GM23338 (cell line): ENCODE results near the gene A3GALT2. TPM values are rescaled to one million over a fixed set of nuclear protein-coding genes. Genes with fewer than 3 reads are reported as not detected.

ENCODE experiments used
- ATAC-seq: fragments of 200-7000 bp; cut with Tn5 transposase; 3 replicates; pipeline ENCODE4 v1.9.1; 2020
- DNase-seq: peaks from one replicate; pipeline ENCODE4 v3.0.0-alpha.2; 2015; ENCODE audit warnings: low spot score
- H2AFZ ChIP-seq: fragments of 200-600 bp; sonication (generic); 2 replicates; pipeline ENCODE4 v1.8.0; 2016; ENCODE audit warnings: antibody characterized with exemption, mild to moderate bottlenecking, moderate library complexity
- H3F3A ChIP-seq: fragments of 200-600 bp; sonication (generic); replicated peaks from 2 replicates; pipeline ENCODE4 v1.8.0; 2017; ENCODE audit warnings: antibody characterized with exemption, mixed run types, low read depth
- H3K27ac ChIP-seq: fragments of 200-600 bp; sonication (generic); 2 replicates; pipeline ENCODE4 v1.6.1; 2016; ENCODE audit warnings: low read depth
- H3K27me3 ChIP-seq: fragments of 200-600 bp; sonication (generic); 2 replicates; pipeline ENCODE4 v1.8.0; 2016; ENCODE audit warnings: mild to moderate bottlenecking, mixed run types, moderate library complexity; ENCODE audit not compliant: insufficient read depth
- H3K36me3 ChIP-seq: fragments of 200-600 bp; sonication (generic); 2 replicates; pipeline ENCODE4 v1.8.0; 2016; ENCODE audit warnings: mild to moderate bottlenecking; ENCODE audit not compliant: insufficient read depth
- H3K4me1 ChIP-seq: fragments of 200-600 bp; sonication (generic); 2 replicates; pipeline ENCODE4 v1.8.0; 2016; ENCODE audit warnings: mild to moderate bottlenecking, moderate library complexity; ENCODE audit not compliant: insufficient read depth
- H3K4me2 ChIP-seq: fragments of 200-600 bp; sonication (generic); 2 replicates; pipeline ENCODE4 v1.7.1; 2017; ENCODE audit warnings: mixed run types
- H3K4me3 ChIP-seq: fragments of 200-600 bp; sonication (generic); 2 replicates; pipeline ENCODE4 v1.6.1; 2016; ENCODE audit warnings: mixed run types
- H3K79me2 ChIP-seq: fragments of 200-600 bp; sonication (generic); replicated peaks from 2 replicates; pipeline ENCODE4 v1.8.0; 2017; ENCODE audit warnings: mild to moderate bottlenecking; ENCODE audit not compliant: insufficient read depth
- H3K9me2 ChIP-seq: fragments of 200-600 bp; sonication (generic); 2 replicates; pipeline ENCODE4 v1.8.0; 2017; ENCODE audit not compliant: insufficient read depth
- H4K20me1 ChIP-seq: fragments of 200-600 bp; sonication (generic); replicated peaks from 2 replicates; pipeline ENCODE4 v1.8.0; 2017; ENCODE audit warnings: mild to moderate bottlenecking; ENCODE audit not compliant: insufficient read depth
- H3K27ac Mint-ChIP-seq: 2 replicates; pipeline ENCODE4 v1.8.0; 2020; ENCODE audit warnings: inconsistent platforms, mild to moderate bottlenecking, moderate library complexity, mixed read lengths
- H3K27me3 Mint-ChIP-seq: 3 replicates; pipeline ENCODE4 v1.8.0; 2022; ENCODE audit warnings: low read depth, mild to moderate bottlenecking, moderate library complexity, mixed read lengths, inconsistent platforms; ENCODE audit not compliant: insufficient read depth, poor library complexity
- H3K36me3 Mint-ChIP-seq: 3 replicates; pipeline ENCODE4 v1.8.0; 2021; ENCODE audit warnings: low read depth, mild to moderate bottlenecking, inconsistent platforms, moderate library complexity, mixed read lengths
- H3K4me1 Mint-ChIP-seq: 3 replicates; pipeline ENCODE4 v1.8.0; 2020; ENCODE audit warnings: mild to moderate bottlenecking, inconsistent platforms, mixed read lengths
- H3K4me3 Mint-ChIP-seq: 3 replicates; pipeline ENCODE4 v1.8.0; 2021; ENCODE audit warnings: moderate library complexity, mild to moderate bottlenecking, inconsistent platforms, mixed read lengths
- H3K9me3 Mint-ChIP-seq: 3 replicates; pipeline ENCODE4 v1.8.0; 2020; ENCODE audit warnings: moderate library complexity, mild to moderate bottlenecking, inconsistent platforms, mixed read lengths
- CREB1 ChIP-seq: fragments of 250-450 bp; sonication (Bioruptor Pico); IDR thresholded peaks from 2 replicates; pipeline ENCODE4 v1.5.0; 2020; ENCODE audit warnings: low read depth, mild to moderate bottlenecking, moderate library complexity
- EZH2 ChIP-seq: fragments of 200-600 bp; sonication (generic); IDR thresholded peaks from one replicate; pipeline ENCODE4 v1.8.0; 2017; ENCODE audit warnings: antibody characterized with exemption, mild to moderate bottlenecking, low read depth; ENCODE audit not compliant: unreplicated experiment
- EZH2phosphoT487 ChIP-seq: fragments of 200-600 bp; sonication (generic); IDR thresholded peaks from one replicate; pipeline ENCODE4 v1.8.1; 2018; ENCODE audit warnings: antibody characterized with exemption; ENCODE audit not compliant: unreplicated experiment
- JUNB ChIP-seq: IDR thresholded peaks from one replicate; pipeline ENCODE4 v1.6.1; 2016; ENCODE audit warnings: antibody characterized with exemption; ENCODE audit not compliant: unreplicated experiment
- NANOG ChIP-seq: IDR thresholded peaks from 2 replicates; pipeline ENCODE4 v1.6.1; 2016; ENCODE audit warnings: antibody characterized with exemption, borderline replicate concordance
- POLR2AphosphoS5 ChIP-seq: IDR thresholded peaks from 2 replicates; pipeline ENCODE4 v1.6.1; 2016; ENCODE audit warnings: antibody characterized with exemption, low read depth
- STAT1 ChIP-seq: IDR thresholded peaks from one replicate; pipeline ENCODE4 v1.6.1; 2016; ENCODE audit warnings: antibody characterized with exemption; ENCODE audit not compliant: unreplicated experiment
- ZNF114 ChIP-seq: fragments of 250-450 bp; sonication (Bioruptor Pico); IDR thresholded peaks from 2 replicates; pipeline ENCODE4 v1.5.0; 2020; ENCODE audit warnings: mild to moderate bottlenecking, moderate library complexity
- ZNF331 ChIP-seq: fragments of 250-450 bp; sonication (Bioruptor Pico); IDR thresholded peaks from 2 replicates; pipeline ENCODE4 v1.5.0; 2020; ENCODE audit warnings: low read depth, mild to moderate bottlenecking, moderate library complexity
- polyA plus RNA-seq: library from polyadenylated mRNA; unstranded; fragments of >200 nt; fragmentation: Nextera tagmentation; extraction: Ambion mirVana; gene quantifications from 2 replicates; pipeline ENCODE4 v1.2.1, GENCODE V29; 2016
- total RNA-seq: library from RNA; depleted of rRNA; stranded (reverse); fragments of >200 nt; shearing (Covaris generic); gene quantifications from 2 replicates; pipeline ENCODE4 v1.2.3, GENCODE V29; 2014
- TF ChIP-seq, protein P1 (sequence below): IDR thresholded peaks from one replicate; pipeline ENCODE4 v1.6.1; 2018; ENCODE audit warnings: antibody characterized with exemption; ENCODE audit not compliant: unreplicated experiment
- TF ChIP-seq, protein P2 (sequence below): fragments of 250-450 bp; sonication (Bioruptor Pico); IDR thresholded peaks from 2 replicates; pipeline ENCODE4 v1.5.0; 2020; ENCODE audit warnings: mild to moderate bottlenecking, moderate library complexity

A3GALT2 gene
- total and polyA plus RNA-seq, 2 experiments from 2014 or later, result not detected

DNA sequence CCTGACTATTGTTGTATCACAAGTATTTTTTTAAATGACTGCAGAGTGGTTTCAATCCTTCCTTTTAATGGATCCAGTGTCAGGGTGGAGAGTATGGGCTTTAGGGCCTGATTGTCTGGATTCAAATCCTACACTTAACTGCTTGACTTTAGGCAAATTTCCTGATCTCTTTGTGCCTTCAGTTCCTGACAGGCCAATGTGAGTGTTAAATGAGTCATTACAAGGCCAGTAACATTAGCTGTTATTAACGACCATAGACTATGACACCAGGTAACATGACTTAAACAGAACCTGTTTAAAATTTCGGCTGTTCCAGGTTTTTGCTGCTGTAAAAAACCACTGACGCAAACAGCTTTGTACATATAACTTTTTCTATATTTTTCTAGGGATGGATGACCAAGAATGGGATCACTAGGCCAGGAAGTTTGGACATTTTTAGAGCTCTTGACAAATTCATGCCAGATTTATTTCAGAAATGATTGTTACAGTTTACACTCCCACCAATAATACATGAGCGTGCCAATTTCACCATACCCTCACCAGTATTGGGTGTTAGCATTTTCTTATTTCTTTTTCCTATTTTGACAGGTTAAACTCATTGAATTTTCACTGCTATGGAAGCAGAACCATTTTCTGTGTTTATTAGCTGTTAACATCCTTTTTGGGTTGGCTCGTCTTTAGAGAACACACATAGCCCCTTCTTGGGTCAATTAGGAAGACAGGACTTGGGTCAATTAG is 53.3 kb downstream of the A3GALT2 start:
- Mint-ChIP-seq H3K36me3 (peaks cover 12% of the 10 kb centered on the region), H3K9me3 (no peaks in the 10 kb centered on the region), H3K4me3 (no peak overlapping the region), H3K27ac (no peak overlapping the region), H3K27me3 (peaks cover 7% of the 10 kb centered on the region), H3K4me1 (peaks cover 31% of the 10 kb centered on the region)
- H3K27me3 ChIP-seq, result no peaks in the 10 kb centered on the region
- no peaks in the 10 kb centered on the region for H3K4me1 ChIP-seq
- TF ChIP-seq NANOG (no peak), CREB1 (CRISPR knock-in tag) (no peak), JUNB (no peak), ZNF114 (CRISPR knock-in tag) (no peak), EZH2phosphoT487 (no peak), ZNF331 (CRISPR knock-in tag) (no peak), POLR2AphosphoS5 (no peak), EZH2 (no peak), STAT1 (no peak)
- TF ChIP-seq, protein P1, sequence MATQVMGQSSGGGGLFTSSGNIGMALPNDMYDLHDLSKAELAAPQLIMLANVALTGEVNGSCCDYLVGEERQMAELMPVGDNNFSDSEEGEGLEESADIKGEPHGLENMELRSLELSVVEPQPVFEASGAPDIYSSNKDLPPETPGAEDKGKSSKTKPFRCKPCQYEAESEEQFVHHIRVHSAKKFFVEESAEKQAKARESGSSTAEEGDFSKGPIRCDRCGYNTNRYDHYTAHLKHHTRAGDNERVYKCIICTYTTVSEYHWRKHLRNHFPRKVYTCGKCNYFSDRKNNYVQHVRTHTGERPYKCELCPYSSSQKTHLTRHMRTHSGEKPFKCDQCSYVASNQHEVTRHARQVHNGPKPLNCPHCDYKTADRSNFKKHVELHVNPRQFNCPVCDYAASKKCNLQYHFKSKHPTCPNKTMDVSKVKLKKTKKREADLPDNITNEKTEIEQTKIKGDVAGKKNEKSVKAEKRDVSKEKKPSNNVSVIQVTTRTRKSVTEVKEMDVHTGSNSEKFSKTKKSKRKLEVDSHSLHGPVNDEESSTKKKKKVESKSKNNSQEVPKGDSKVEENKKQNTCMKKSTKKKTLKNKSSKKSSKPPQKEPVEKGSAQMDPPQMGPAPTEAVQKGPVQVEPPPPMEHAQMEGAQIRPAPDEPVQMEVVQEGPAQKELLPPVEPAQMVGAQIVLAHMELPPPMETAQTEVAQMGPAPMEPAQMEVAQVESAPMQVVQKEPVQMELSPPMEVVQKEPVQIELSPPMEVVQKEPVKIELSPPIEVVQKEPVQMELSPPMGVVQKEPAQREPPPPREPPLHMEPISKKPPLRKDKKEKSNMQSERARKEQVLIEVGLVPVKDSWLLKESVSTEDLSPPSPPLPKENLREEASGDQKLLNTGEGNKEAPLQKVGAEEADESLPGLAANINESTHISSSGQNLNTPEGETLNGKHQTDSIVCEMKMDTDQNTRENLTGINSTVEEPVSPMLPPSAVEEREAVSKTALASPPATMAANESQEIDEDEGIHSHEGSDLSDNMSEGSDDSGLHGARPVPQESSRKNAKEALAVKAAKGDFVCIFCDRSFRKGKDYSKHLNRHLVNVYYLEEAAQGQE, result no peak
- TF ChIP-seq, protein P2, sequence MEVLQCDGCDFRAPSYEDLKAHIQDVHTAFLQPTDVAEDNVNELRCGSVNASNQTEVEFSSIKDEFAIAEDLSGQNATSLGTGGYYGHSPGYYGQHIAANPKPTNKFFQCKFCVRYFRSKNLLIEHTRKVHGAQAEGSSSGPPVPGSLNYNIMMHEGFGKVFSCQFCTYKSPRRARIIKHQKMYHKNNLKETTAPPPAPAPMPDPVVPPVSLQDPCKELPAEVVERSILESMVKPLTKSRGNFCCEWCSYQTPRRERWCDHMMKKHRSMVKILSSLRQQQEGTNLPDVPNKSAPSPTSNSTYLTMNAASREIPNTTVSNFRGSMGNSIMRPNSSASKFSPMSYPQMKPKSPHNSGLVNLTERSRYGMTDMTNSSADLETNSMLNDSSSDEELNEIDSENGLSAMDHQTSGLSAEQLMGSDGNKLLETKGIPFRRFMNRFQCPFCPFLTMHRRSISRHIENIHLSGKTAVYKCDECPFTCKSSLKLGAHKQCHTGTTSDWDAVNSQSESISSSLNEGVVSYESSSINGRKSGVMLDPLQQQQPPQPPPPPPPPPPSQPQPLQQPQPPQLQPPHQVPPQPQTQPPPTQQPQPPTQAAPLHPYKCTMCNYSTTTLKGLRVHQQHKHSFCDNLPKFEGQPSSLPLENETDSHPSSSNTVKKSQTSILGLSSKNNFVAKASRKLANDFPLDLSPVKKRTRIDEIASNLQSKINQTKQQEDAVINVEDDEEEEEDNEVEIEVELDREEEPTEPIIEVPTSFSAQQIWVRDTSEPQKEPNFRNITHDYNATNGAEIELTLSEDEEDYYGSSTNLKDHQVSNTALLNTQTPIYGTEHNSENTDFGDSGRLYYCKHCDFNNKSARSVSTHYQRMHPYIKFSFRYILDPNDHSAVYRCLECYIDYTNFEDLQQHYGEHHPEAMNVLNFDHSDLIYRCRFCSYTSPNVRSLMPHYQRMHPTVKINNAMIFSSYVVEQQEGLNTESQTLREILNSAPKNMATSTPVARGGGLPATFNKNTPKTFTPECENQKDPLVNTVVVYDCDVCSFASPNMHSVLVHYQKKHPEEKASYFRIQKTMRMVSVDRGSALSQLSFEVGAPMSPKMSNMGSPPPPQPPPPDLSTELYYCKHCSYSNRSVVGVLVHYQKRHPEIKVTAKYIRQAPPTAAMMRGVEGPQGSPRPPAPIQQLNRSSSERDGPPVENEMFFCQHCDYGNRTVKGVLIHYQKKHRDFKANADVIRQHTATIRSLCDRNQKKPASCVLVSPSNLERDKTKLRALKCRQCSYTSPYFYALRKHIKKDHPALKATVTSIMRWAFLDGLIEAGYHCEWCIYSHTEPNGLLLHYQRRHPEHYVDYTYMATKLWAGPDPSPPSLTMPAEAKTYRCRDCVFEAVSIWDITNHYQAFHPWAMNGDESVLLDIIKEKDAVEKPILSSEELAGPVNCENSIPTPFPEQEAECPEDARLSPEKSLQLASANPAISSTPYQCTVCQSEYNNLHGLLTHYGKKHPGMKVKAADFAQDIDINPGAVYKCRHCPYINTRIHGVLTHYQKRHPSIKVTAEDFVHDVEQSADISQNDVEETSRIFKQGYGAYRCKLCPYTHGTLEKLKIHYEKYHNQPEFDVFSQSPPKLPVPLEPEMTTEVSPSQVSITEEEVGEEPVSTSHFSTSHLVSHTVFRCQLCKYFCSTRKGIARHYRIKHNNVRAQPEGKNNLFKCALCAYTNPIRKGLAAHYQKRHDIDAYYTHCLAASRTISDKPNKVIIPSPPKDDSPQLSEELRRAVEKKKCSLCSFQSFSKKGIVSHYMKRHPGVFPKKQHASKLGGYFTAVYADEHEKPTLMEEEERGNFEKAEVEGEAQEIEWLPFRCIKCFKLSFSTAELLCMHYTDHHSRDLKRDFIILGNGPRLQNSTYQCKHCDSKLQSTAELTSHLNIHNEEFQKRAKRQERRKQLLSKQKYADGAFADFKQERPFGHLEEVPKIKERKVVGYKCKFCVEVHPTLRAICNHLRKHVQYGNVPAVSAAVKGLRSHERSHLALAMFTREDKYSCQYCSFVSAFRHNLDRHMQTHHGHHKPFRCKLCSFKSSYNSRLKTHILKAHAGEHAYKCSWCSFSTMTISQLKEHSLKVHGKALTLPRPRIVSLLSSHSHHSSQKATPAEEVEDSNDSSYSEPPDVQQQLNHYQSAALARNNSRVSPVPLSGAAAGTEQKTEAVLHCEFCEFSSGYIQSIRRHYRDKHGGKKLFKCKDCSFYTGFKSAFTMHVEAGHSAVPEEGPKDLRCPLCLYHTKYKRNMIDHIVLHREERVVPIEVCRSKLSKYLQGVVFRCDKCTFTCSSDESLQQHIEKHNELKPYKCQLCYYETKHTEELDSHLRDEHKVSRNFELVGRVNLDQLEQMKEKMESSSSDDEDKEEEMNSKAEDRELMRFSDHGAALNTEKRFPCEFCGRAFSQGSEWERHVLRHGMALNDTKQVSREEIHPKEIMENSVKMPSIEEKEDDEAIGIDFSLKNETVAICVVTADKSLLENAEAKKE (CRISPR knock-in tag), result no peak
- peaks cover 12% of the 10 kb centered on the region for H4K20me1 ChIP-seq
- no peaks in the 10 kb centered on the region for H3F3A ChIP-seq
- no peak overlapping the region for H2AFZ ChIP-seq
- no peak for ATAC-seq
- no peaks in the 10 kb centered on the region for H3K36me3 ChIP-seq
- H3K79me2 ChIP-seq, result peaks cover 13% of the 10 kb centered on the region
- H3K4me2 ChIP-seq, result no peak overlapping the region
- no peak for DNase-seq
- H3K9me2 ChIP-seq, result no peaks in the 10 kb centered on the region
- no peak overlapping the region for H3K27ac ChIP-seq
- H3K4me3 ChIP-seq, result no peak overlapping the region
